NCI-H2107 treated with DMSO at 0.1 percent for 48 hours (cell line): ENCODE data around the gene TEAD4.

Experiments
- DNase-seq: peaks from one replicate; lab custom pipeline; 2025; ENCODE audit not compliant: unreplicated experiment; lab: John Stamatoyannopoulos, UW

The TEAD4 gene

DNA sequence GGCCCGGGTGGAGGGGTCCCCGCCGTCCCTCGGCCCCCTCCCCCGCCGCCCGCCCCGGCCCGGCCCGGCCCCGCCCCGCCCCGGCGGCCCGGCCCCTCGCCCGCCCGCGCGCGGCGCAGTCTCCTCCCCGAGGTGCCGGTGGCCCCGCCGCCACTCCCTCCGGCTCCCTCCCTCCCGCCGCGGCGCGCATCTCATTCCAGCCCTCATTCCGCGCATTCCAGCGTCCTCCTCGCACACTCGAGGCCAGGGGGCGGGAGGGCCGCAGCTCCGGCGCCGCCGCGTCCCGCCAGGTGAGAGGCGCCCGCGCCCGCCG lies at the start of gene TEAD4:
TSS of gene TEAD4 (plus strand) at position 206 of the 313 bp plus-strand sequence.
- no peak for DNase-seq

DNA sequence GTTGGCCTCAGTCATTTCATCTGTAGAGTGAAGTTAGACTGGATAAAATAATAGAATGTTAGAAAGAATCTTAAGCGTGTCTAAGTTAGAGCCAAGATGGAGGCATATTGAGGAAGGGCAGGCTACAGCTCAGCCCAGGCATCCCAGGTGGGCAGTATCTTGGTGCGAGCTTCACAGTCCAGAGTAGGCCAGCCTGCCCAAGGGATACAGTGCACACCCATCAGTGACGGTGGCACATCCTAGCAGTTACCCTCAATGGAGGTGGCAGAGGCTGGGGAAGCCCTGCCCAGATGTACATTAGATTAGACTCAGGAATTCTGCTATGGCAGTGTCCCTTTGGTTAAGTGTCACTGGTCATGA lies 47.0 kb upstream of the TEAD4 start:
- no peak for DNase-seq

- no peak for DNase-seq
These were observed 39.9 kb upstream of the TEAD4 start for GRCh38 chr12:2919249-2919648.

DNA sequence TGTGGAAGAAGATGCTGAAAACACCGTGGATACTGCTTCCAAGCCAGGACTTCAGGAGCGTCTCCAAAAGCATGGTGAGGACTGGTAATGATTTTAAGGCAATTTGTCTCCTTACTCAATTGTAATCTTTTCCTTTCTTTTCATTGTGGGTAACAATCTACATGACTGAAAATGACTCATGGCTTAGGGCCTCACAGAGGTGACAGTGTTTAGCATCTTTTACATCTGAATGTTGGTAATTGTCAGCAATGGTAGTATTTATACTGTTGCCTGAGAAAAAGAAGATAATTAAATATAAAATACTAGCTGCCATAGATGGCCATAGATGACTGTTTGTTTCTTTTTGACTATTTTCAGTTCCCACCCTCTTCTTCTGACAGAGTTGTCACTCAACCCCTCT lies 36.9 kb upstream of the TEAD4 start:
- no peak for DNase-seq

DNA sequence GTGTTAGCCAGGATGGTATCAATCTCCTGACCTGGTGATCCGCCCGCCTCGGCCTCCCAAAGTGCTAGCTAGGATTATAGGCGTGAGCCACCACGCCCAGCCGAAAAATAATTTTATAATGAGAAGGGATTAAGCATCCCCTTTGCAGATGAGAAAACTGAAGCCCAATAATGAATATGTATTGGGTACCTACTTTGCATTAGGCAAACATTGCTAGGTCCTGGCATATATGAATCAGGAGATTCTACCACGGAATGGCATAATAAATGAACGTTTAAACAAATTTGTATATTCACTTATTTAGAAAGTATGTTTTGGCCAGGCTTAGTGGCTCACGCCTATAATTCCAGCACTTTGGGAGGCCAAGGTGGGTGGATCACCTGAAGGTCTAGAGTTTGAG lies 36.1 kb upstream of the TEAD4 start:
- no peak for DNase-seq

DNA sequence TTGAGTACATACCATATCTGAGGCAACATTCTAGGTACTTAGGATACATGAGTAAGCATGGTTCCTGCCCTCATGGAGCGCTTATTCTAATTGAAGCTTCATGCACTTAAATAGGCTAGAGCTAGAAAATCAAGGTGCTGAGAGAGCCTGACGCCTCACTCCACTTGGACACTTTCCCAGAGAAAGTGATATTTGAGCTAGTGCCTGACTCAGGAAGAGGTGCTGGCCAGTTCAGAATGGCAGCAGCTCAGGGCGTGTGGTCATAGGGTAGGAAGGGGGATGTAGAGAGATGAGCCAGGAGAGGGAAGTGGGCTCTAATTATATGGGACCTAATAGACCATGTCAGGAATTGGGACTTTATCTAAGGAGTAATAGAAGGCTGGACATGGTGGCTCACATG lies 35.2 kb upstream of the TEAD4 start:
- no peak for DNase-seq

- DNase-seq, result no peak
These were observed 33.7 kb upstream of the TEAD4 start for GRCh38 chr12:2925322-2925995.

GRCh38 chr12:2930865-2931264 lies 28.3 kb upstream of the TEAD4 start:
- DNase-seq, result no peak

DNA sequence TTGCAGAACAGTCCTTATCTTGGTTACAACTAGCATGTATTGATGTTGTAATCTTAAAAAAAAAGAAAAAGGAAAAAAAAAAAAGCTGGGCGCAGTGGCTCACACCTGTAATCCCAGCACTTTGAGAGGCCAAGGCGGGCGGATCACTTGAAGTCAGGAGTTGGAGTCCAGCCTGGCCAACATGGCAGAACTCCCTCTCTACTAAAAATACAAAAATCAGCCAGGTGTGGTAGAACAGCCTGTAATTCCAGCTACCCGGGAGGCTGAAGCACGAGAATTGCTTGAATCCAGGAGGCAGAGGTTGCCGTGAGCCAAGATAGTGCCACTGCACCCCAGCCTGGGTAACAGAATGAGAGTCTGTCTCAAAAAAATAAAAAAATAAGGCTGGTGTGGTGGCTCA lies 25.6 kb upstream of the TEAD4 start:
- no peak for DNase-seq

DNA sequence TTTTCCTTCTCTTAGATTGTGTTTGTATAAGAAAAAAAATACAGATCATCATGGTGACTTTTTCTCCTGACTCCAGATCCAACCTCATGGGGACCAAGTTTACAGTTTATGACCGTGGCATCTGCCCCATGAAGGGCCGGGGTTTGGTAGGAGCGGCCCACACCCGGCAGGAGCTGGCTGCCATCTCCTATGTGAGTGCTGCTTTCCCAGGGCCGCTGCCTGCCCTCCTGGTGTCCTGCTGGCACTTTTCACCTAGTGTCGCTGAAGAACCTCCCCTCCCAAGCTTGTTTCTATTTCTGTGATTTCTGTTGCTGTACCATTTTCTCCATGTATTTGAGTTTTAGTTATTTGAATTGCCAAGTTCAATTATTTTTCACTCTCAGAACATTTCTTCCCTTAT lies 24.8 kb upstream of the TEAD4 start:
- DNase-seq, result no peak

- DNase-seq, result no peak
These were observed 22.9 kb upstream of the TEAD4 start for GRCh38 chr12:2936301-2936700.

GRCh38 chr12:2937500-2937899 lies 21.7 kb upstream of the TEAD4 start:
- DNase-seq, result no peak

DNA sequence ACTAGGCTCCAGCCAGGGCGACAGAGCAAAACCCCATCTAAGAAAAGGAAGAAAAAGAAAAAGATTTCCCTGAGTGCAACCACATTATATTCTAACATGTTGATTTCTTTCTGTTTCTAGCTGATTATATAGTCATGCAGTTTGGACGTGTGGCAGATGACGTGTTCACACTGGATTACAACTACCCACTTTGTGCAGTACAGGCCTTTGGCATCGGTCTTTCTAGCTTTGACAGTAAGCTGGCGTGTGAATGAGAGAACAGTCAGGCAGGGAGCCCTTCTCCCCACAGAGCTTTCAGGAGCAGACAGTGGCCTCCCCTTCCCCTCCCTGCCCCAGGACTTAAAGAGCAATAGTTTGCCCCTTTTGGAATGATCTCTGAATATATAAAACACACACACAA lies 20.0 kb upstream of the TEAD4 start:
- DNase-seq, result no peak

DNA sequence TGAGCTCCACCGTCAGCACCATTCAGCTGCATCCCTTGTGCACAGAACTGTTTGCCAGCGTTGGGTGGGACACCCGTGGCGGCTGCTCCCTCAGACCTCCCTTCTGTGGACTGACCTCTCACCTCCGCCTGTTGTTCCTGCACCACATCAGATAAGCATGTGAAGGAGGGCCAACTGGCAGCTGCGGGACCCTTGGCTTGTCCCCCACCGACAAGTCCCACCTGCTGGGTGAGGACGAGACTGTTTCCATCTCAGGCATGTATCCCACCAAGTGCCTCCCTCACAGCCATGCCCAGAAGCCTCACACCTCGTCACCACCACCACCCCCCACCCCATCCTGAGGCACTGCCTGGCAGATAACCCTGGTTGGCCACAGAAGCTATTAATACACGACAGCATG lies 18.6 kb upstream of the TEAD4 start:
- no peak for DNase-seq

DNA sequence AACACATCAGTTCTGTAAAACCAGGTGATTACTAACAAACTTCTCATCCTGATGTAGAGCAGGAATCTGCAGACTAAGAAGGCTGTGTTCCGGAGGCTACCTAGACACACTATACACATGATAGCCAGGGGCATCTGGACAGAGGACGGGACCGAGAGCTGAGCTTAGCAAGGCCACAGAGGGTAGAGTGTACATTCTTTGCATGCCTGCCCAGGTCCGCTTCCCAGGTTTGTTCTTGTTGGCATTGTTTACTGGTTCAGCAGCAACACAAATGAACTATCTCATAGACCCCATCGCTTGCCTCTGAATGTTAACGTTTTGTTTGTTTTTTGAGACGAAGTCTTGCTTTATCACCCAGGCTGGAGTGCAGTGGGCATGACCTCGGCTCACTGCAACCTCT lies 17.7 kb upstream of the TEAD4 start:
- no peak for DNase-seq

DNA sequence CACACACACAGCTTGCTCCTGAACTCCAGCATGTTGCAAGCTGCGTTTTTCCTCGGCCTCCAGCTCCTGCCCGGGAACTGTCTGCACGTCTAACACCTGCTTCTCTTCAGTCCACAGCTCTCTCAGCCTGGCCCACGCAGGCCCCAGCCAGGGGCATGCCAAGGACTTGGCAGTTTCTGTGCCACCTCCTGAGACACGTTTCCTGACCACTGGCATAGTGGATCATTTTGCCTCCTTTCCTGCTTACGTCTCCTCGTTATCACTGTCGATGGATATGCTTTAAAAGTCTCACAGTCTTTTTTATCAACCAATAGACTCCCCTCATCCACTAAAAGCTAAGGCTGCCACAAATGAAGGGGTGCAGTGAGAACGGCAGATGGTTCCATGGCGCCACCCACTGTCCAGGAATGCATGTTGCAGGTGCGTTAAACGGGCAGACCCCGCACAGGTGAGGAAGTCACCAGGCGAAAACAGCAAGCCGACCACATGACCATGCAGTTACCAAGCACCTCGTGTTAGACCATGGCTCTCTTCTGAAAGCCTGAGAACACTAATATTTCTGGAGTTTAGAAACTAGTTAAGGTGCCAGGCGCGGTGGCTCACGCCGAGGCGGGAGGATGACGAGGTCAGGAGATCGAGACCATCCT lies 14.7 kb upstream of the TEAD4 start:
- peak; percentile 52 for DNase-seq

- DNase-seq, result no peak
These were observed 9.8 kb upstream of the TEAD4 start for GRCh38 chr12:2949411-2949810.

GRCh38 chr12:2955888-2956287 lies 3.3 kb upstream of the TEAD4 start:
- DNase-seq, result no peak

DNA sequence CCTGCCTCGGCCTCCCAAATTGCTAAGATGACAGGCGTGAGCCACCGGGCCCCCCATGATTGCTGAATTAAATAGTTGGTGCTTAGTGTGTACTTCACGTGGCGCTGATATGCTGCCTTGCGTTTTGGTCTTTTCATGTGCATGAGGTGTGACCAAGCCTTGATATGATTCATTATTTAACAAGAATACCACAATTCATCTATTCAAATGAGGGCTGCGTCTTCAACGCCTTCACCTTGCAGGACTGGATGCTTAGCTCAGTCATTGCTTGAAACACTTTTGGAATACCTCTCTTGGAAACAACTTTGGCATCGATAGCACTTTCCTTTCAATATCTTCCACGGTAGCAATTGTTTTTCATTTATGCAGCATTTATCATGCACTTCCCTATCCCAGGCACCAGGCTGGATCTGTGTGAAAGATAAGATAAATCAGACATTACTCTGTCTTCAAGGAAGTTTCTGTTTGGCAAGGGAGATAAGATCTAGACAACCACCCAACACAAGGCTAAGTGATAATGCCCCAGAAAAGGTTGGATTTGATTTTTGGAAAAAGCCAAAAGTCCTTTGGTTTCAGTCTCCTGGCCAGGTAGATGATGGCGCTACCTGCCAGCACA lies 1.3 kb upstream of the TEAD4 start:
- no peak for DNase-seq

- no peak for DNase-seq
These were observed 585 bp upstream of the TEAD4 start for GRCh38 chr12:2958432-2959191.

DNA sequence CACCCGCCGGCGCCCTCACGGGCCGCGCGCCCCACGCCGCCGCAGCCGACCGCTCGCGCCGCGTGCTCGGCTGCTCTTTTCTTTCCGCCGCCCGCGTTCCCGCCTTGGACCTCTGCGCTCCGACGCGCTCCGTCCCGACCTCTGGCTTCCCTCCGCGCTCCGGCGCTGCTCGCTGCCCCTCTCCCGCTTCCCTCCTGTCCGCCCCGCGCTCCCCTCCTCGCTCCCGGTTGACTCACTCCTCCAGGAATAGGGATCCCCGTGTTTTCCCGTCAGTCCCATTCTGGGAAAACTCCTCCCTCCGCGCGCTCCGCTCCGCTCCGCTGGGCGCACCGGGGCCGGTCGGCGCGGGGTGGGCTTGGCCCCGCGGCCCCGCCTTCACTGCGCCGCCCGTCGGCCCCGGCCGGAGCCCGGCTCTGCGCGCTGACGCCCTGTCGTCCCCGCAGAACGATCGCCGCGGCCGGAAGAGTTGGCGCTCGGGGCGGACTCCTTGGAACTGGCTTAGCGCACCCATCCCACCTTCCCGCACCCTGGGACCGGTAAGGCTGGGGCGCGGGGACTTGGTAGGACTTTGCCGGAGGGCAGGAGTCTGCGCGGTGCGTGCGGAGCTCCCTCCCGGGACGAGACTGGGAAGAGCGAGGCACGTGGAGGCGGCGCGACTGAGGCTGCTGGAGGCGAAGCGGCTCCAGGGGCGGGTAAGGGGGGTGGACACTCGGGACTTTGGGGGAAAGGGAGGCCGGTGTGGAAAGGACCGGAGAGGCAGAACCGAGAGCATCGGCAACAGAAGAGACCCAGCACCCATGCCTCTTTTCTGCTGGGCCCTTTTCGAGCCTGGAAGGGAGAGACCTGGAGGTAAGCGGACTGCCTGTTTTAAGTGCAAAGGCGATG lies 550 bp downstream of the TEAD4 start:
- DNase-seq, result no peak
